ENCODE measurements around the gene ZNF18. TPM values are rescaled to one million over a fixed set of nuclear protein-coding genes. Genes with fewer than 3 reads are reported as not detected.
A peak's percentile ranks its signal among the peaks of the same experiment; 100 is the strongest.

The ZNF18 gene
- total and polyA plus RNA-seq, 2 experiments from 2014 or later: 5.9 to 9.8 TPM

- DNase-seq (ENCODE audit: low spot score) (peak; percentile 82), ATAC-seq (peak; percentile 90)
- H3K9me3 Mint-ChIP-seq: no peaks in the 10 kb centered on the region
- peaks cover 94% of the 10 kb centered on the region for H3K79me2 ChIP-seq (replicated peaks; ENCODE audit: insufficient read depth)
- peak; percentile 88 for TF ChIP-seq ZNF462 (CRISPR knock-in tag; IDR thresholded peaks at IDR 0.05)
- TF ChIP-seq EZH2phosphoT487 (IDR thresholded peaks at IDR 0.05; ENCODE audit: unreplicated experiment): no peak
- TF ChIP-seq REST (IDR thresholded peaks at IDR 0.05; ENCODE audit: unreplicated experiment): no peak
- H3F3A ChIP-seq (replicated peaks; ENCODE audit: low read depth): no peaks in the 10 kb centered on the region
- H3K36me3 ChIP-seq (ENCODE audit: insufficient read depth): no peaks in the 10 kb centered on the region
- H3K4me2 ChIP-seq: peak overlapping the region; percentile 50
- peak overlapping the region; percentile 52; the same call in 1 of the 2 replicates for H3K27ac ChIP-seq (ENCODE audit: low read depth)
- peaks cover 2% of the 10 kb centered on the region; the same call in 1 of the 2 replicates for H4K20me1 ChIP-seq (replicated peaks; ENCODE audit: insufficient read depth)
- H3K27me3 ChIP-seq (ENCODE audit: insufficient read depth): no peaks in the 10 kb centered on the region
- no peaks in the 10 kb centered on the region for H3K9me2 ChIP-seq (ENCODE audit: insufficient read depth)
- H3K4me1 ChIP-seq (ENCODE audit: insufficient read depth): peaks cover 49% of the 10 kb centered on the region
- H3K27me3 Mint-ChIP-seq (ENCODE audit: insufficient read depth, low read depth, poor library complexity): peaks cover 2% of the 10 kb centered on the region
- H2AFZ ChIP-seq: no peak overlapping the region
- peaks cover 49% of the 10 kb centered on the region for H3K4me1 Mint-ChIP-seq
- no peaks in the 10 kb centered on the region for H3K36me3 Mint-ChIP-seq (ENCODE audit: low read depth)
- peak overlapping the region; percentile 87 for H3K27ac Mint-ChIP-seq
- no peak overlapping the region for H3K4me3 ChIP-seq
- peak overlapping the region; percentile 39; the same call in 2 of the 3 replicates for H3K4me3 Mint-ChIP-seq
Observed at GRCh38 chr17:12046786-12047185, 49.5 kb upstream of the ZNF18 start.

Data from GM23338 (cell line).